Measurements from ENCODE around the gene RC3H1.
"Not testable (repeated sequence)": the region's sequence is repeated elsewhere in the genome, so short reads cannot be mapped to it uniquely, and the experiment has no call there.

RC3H1 gene

GRCh38 chr1:173946380-173946921 is 75.7 kb downstream of the RC3H1 start:
- no peak for DNase-seq (ENCODE audit: low spot score)

- no peak for DNase-seq (ENCODE audit: low spot score)
Observed at GRCh38 chr1:173937062-173937461, 85.1 kb downstream of the RC3H1 start.

GRCh38 chr1:173934440-173934839 is 87.7 kb downstream of the RC3H1 start:
- DNase-seq (ENCODE audit: low spot score): no peak

GRCh38 chr1:173930541-173930940 is 91.6 kb downstream of the RC3H1 start:
- DNase-seq (ENCODE audit: low spot score): not testable (repeated sequence)

- DNase-seq (ENCODE audit: low spot score): no peak
Observed at GRCh38 chr1:173925306-173926242, 96.6 kb downstream of the RC3H1 start.

- DNase-seq (ENCODE audit: low spot score): no peak
Observed at GRCh38 chr1:173920861-173921260, 101.3 kb downstream of the RC3H1 start.

- DNase-seq (ENCODE audit: low spot score): no peak
Observed at GRCh38 chr1:173917635-173918493, 104.3 kb downstream of the RC3H1 start.

- DNase-seq (ENCODE audit: low spot score): peak; percentile 38
Observed at GRCh38 chr1:173917149-173917548, 105.0 kb downstream of the RC3H1 start, which contains the start of gene SERPINC1. Gene SERPINC1, minus strand, starts transcription at chr1:173917327. Its CDS starts 68 bp downstream, at chr1:173917259.

- DNase-seq (ENCODE audit: low spot score): no peak
Observed at GRCh38 chr1:173916667-173917066, 105.5 kb downstream of the RC3H1 start.

- DNase-seq (ENCODE audit: low spot score): no peak
Observed at GRCh38 chr1:173915596-173915995, 106.6 kb downstream of the RC3H1 start.

- DNase-seq (ENCODE audit: low spot score): peak; percentile 28
Observed at GRCh38 chr1:173914366-173914871, 107.7 kb downstream of the RC3H1 start.

- DNase-seq (ENCODE audit: low spot score): no peak
Observed at GRCh38 chr1:173913111-173913510, 109.0 kb downstream of the RC3H1 start.

GRCh38 chr1:173903827-173904531 is 118.2 kb downstream of the RC3H1 start:
- no peak for DNase-seq (ENCODE audit: low spot score)

GRCh38 chr1:173900992-173901391 is 121.2 kb downstream of the RC3H1 start:
- no peak for DNase-seq (ENCODE audit: low spot score)

- no peak for DNase-seq (ENCODE audit: low spot score)
Observed at GRCh38 chr1:173900427-173900826, 121.7 kb downstream of the RC3H1 start.

- DNase-seq (ENCODE audit: low spot score): no peak
Observed at GRCh38 chr1:173894189-173894588, 128.0 kb downstream of the RC3H1 start.

- no peak for DNase-seq (ENCODE audit: low spot score)
Observed at GRCh38 chr1:173893611-173894010, 128.5 kb downstream of the RC3H1 start.

- DNase-seq (ENCODE audit: low spot score): no peak
Observed at GRCh38 chr1:173889885-173890284, 132.3 kb downstream of the RC3H1 start.

GRCh38 chr1:173888749-173889148 is 133.4 kb downstream of the RC3H1 start:
- no peak for DNase-seq (ENCODE audit: low spot score)

GRCh38 chr1:173887627-173888026 is 134.5 kb downstream of the RC3H1 start:
- no peak for DNase-seq (ENCODE audit: low spot score)

All from HuH-7.5 (cell line).